ENCODE measurements around the gene COQ5.
A peak's percentile ranks its signal among the peaks of the same experiment; 100 is the strongest.
"Not testable (repeated sequence)": the region's sequence is repeated elsewhere in the genome, so short reads cannot be mapped to it uniquely, and the experiment has no call there.

COQ5 gene

DNA sequence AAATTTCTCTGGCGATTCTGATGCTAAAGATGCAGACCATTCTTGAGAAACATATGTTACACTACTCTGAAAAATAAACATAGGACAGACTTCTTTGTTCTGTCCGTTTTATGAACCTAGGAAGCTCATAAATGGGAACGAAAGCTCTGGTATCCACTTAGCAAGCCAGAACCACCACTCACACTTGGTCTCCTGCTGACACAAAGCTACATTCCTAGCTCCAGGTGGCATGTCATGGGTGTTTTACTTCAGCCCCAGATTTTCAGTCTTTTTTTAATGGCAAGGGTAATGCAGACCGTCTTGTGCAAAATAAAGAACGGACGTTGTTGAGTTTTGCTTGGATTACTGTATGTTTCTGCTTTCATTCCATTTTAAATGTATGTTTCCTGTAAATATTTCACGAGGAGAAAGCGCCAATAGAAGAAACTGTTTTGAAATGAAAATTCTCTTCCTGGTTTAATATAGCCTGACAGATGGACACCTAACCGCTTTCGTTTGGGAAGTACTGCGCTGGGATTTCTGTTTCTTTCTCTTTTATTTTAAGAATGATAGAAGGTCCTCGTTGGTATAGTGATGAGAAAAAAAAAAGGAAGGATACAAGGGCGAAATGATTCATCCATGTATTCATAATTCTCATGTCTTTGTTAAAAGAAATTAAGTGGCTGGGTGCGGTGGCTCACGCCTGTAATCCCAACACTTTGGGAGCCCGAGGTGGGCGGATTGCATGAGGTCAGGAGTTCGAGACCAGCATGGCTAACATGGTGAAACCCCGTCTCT, 871 bp upstream of the COQ5 start:
- no peak for DNase-seq (ENCODE audit: low read depth)

DNA sequence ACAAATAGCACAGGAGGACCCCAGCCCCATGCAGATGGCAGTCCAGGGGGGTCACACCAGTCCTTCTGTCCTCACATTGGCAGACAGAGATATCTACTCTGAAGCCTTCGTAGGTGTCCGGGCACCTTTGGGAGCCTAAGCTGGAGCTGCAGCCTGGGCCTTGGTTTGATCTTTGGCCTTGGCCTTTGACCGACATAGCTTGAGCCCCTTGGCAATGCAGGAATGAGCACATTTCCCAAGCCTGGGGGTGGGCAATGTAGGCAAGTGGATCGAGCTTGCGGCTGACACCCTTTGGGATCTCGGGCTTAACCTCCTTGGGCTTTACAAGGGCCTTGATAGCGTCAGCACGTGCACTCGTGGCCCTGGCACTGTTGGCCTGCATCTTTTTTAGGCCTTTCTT, 6.4 kb downstream of the COQ5 start:
- DNase-seq (ENCODE audit: low read depth): no peak

DNA sequence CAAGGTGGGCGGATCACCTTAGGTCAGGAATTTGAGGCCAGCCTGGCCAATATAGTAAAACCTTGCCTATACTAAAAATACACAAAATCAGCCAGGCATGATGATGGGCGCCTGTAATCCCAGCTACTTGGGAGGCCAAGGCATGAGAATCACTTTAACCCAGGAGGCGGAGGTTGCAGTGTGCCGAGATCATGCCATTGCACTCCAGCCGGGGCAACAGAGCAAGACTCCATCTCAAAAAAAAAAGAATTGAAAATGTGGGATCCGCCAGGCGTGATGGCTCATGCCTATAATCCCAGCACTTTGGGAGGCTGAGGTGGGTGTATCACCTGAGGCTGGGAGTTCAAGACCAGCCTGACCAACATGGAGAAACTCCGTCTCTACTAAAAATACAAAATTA, 9.6 kb downstream of the COQ5 start:
- DNase-seq (ENCODE audit: low read depth): not testable (repeated sequence)

GRCh38 chr12:120515496-120515895, 13.5 kb downstream of the COQ5 start:
- no peak for DNase-seq (ENCODE audit: low read depth)

- no peak for DNase-seq (ENCODE audit: low read depth)
Observed at GRCh38 chr12:120514002-120514401, 15.0 kb downstream of the COQ5 start.

DNA sequence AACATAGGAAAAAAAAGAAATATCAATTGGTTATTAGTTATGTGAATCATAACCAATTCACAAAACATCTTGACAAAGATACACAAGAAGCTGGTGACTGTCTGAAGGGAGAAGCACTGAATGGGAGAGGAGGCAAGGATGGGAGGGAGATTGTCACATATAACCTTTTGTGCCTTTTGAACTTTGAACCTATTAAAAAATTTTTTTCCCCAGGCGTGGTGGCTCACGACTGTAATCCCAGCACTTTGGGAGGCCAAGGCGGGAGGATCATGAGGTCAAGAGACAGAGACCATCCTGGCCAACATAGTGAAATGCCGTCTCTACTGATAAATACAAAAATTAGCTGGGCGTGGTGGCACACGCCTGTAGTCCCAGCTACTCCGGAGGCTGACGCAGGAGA, 20.4 kb downstream of the COQ5 start:
- DNase-seq (ENCODE audit: low read depth): no peak

DNA sequence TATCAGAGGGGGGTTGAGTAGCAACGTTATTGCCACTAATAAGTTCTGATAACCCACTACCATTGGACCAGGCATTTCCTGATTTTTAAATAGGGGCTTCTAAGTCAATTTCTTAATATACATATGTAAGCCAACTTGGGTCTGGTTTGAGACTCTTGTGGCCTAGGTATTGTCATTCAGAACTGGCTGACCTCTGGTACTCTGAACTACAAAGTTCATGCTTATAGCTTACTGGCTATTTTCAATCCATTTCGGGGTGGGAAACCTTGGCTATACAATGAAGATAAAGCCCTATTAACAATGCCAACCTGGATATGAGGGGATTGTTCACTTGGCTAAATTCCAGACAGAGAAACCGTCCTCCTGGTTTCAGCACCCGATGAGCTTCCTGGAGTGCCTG, 24.4 kb downstream of the COQ5 start:
- DNase-seq (ENCODE audit: low read depth): no peak

DNA sequence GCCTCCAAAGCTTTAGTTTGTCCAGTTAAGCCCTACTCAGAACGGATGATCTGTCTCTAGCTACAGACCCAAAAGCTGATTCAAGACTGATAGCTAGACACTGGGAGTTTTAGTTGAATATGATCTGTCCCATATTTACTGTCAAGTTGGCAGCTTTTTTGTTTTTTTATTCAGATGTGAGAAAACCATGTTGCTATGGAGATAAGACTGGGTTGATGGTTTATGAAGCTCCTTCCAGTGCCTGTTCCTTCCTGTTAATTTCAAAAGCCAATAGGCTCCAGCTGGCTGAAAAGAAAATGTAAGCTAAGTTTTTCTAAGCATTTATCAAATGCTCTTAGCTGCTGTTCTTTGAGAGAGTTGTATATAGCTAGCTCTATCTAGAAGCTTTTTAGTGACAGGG, 28.4 kb downstream of the COQ5 start:
- DNase-seq (ENCODE audit: low read depth): no peak

GRCh38 chr12:120498870-120499515, 30.0 kb downstream of the COQ5 start:
- no peak for DNase-seq (ENCODE audit: low read depth)

DNA sequence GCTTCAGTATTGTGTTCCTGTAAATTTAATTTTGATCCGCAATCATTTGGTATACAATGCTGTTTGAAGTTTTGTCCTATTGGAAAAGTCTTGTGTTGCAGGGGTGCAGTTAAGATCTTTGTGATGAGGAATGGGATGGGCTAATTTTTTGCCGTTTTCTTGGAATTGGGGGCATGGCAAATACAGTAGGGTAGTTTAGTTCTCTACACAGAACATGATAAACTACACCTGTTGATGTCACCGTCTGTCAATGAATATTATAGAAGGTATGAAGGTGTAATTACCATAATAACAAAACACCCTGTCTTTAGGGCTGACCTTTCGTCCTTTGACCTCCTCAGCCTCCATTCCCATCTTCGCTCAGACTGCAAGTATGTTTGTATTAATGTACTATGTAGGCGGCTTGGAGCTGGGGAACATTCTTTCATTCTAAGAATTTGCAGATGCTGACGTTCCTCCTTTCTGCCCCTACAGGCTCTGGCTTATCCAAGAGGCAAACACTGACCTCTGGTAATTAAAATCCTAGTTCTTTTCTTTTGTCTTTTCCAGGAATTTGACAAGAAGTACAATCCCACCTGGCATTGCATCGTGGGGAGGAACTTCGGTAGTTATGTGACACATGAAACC, 31.3 kb downstream of the COQ5 start:
- no peak for DNase-seq (ENCODE audit: low read depth)

GRCh38 chr12:120496413-120497340, 32.3 kb downstream of the COQ5 start:
- peak; percentile 34 for DNase-seq (ENCODE audit: low read depth)

GRCh38 chr12:120495731-120496412, 33.1 kb downstream of the COQ5 start, which contains the start of gene DYNLL1:
Gene DYNLL1, plus strand, starts transcription at chr12:120496113. Its CDS starts 309 bp downstream, at chr12:120496422.
- DNase-seq (ENCODE audit: low read depth): peak; percentile 95

DNA sequence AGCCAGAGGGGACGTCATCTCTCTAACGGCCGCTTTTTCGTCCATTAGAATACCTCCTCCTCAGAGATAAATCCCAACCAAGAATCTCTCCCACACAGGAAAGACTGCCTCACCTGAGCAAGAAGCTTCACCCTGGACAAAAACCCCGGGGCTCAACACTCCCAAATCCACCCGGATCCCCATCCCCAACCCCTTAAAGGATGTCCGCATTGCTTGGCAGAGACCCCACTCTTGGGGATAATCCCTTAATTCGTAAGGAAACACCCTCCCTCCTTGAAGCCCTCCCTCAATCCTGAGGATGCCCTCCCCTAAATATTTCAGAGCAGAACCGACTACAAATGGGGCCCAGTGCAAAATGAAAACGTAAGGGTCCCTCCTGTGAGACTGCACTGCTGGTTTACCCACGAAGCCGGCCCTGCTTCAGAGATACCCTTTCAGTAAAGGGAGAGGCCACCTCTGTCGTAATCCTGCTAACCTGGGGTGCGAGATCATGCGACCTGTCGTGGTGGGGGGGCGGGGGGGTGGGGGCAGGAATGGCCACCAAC, 33.7 kb downstream of the COQ5 start:
- no peak for DNase-seq (ENCODE audit: low read depth)

GRCh38 chr12:120490833-120491512, 38.0 kb downstream of the COQ5 start:
- DNase-seq (ENCODE audit: low read depth): no peak

DNA sequence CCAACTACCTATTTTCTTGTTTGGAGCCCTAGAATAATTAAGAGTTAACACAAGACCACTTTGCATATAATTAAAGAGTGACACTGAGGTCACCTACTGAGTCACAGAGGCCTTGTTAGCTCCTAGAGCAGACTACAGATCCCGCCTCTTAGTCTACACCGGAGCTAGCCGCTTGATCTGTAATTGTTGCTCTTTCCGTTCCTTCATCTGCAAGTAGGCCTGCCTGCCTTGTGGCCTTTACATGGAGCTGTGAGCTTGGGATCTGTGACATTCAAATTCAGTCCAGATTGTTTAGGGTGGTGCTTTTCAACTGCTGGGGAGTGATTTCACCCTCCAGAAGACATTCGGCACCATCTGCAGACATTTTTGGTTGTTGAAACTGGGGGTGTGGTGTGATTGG, 38.6 kb downstream of the COQ5 start:
- DNase-seq (ENCODE audit: low read depth): no peak

GRCh38 chr12:120489018-120489417, 39.9 kb downstream of the COQ5 start:
- no peak for DNase-seq (ENCODE audit: low read depth)

DNA sequence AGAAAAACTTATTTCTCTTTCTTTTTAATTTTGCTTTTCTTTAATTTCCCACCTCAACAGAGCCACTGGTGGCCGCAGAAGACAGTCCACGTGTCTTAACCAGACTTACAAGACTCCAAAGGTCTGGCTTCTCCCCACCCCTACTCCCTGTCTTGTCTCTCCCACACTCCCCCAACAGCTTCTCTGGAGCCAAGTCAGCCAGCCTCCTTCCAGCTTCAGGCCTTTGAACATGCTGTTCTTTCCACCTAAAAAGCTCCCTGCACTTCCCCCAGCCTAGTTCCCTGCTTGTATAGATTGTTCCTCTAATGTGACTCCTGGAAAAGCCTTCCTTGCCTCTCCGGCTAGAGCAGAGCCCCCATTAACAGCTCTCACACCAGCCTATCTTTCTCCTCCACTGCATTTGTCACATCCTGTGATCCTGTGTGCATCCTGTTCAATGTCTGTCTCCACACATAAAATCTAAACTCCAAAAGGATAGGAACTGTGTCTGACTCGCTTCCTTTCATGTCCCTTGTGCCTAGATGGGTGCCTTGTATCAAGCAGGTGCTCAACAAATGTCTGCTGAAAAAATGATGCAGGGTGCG, 40.8 kb downstream of the COQ5 start:
- DNase-seq (ENCODE audit: low read depth): no peak

DNA sequence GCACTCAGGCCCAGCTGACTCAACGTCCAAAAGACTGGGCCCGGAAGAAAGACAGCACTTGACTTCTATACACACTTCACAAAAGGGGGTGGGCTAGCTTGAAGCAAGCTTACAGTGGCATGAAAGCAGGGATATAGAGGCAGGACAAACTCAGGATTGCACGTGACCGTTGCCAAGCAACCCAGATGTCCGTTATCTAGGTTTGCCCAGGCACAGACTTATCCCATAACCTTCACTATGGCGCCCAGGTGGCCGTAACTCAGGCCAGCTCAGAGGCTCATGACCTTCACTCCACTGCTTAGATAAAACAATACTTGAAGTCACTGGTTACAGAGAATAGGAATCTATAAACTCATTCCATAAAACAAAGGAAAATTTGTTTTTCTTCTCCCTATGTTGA, 41.4 kb downstream of the COQ5 start:
- not testable (repeated sequence) for DNase-seq (ENCODE audit: low read depth)

DNA sequence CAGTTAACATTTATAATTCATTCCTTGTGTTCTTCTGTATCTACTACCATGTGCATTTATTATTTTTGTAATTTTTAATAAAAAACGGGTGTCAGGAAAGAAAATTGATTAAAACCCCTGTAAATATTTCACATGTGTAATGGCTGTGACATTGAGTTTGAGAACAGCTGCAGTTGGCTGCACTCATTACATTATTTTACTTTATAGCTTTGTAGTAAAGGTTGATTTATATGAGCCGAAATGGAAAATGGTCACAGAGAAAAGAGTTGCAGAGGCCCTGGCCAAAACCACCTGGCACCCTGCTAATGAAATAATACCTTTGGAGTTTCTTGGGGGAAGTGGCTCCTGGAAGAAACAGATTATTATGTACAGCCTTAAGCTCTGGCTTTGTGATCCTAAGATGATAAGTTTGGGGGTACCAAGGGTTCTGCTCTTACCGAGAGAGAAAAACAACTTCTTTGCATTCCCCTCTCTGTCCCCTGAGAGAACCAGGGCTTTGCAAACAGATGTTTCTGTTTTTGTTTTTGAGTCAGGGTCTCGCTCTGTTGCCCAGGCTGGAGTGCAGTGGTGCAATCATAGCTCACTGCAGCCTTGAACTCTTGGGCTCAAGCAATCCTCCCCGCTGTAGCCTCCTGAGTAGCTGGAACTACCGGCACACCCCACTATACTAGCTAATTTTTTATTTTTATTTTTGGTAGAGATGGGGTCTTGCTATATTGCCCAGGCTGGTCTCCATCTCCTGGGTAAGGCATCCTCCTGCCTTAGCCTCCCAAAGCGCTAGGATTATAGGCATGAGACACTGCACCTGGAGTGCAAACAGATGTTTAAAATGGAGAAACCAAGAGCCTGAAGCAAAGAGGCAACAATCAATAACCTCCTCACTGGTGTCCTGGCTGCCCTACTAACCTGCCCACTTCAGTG, 42.7 kb downstream of the COQ5 start:
- DNase-seq (ENCODE audit: low read depth): no peak
